T1000 (cell line): ENCODE results near the gene COL20A1.

ENCODE experiments used
- DNase-seq: peaks from one replicate; lab custom pipeline; 2025; ENCODE audit warnings: mixed read lengths; lab: John Stamatoyannopoulos, UW

COL20A1 gene

DNA sequence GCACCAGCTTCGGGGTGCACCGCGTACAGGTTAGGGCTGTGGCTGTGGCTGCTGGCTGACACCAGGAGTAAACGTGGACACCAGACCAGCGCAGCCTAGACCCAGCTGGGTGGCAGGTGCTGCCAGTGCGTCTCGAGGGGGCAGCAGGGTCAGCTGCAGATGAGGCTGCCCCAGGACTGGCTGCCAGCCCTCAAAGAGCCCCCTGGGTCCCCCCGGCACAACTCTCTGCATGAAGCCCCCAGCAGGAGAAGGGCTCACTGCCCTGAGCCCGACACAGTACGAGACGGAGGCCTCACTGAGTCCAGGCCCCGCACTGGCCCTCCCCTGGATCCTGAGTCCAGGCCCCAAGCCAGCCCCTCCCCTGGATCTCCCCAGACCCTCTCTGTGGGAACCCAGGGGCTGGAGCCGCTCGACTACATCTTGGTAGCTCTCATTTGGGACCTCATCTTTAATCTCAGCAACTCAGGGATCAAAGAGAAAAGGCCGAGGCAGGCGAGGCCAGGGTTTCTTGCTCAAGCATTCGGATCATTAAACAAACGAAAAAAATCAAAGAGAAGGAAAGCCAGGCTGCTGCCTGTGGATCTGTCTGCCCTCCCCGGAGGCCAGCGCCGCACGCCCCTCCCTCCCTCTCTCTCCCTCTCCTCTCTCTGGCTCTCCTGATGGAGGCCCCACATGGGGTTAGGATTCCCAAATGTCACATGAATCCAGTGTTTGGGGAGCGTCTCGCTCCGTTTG, 31.8 kb upstream of the COL20A1 start:
- DNase-seq: no peak

GRCh38 chr20:63261795-63262528, 31.0 kb upstream of the COL20A1 start:
- no peak for DNase-seq

DNA sequence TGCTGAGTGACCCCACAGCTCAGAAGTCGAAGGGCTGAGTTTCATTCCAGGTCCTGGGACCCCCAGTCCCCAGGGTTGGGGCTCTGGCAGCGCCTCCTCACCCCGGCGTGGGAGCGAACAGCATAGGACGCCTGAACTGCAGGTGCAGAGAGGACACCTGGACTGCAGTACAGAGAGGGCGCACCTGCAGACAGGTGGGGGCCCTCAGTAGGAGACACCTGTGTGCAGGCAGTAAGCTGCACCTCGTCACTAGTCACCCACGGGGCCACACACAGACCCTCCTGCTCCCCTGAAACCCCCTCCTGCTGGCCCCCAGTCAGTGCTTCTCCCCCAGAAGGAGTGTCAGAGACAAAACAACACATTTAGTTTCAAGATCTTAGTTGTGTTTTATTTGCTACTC, 30.1 kb upstream of the COL20A1 start:
- DNase-seq: no peak

DNA sequence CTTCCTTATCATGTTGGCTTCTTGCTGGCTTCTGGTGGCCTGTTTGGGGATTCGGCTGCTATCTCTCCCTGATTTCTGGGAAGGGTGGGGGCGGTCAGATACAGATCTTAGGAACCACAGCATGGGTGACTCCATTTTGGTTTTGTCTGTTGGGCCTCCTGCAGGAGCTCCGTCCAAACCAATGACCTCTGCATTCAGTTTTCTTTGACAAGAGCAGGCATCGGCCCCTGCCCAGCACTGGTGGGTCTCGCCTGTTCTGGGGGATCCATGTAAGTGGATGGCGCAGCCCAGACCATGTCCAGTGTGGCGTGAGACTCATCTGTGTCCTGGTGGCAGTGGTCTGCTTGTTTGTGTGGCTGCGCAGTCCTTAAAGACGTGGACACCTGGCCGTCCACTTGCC, 29.0 kb upstream of the COL20A1 start:
- no peak for DNase-seq

- no peak for DNase-seq
Measured at GRCh38 chr20:63264519-63264918, 28.5 kb upstream of the COL20A1 start.

DNA sequence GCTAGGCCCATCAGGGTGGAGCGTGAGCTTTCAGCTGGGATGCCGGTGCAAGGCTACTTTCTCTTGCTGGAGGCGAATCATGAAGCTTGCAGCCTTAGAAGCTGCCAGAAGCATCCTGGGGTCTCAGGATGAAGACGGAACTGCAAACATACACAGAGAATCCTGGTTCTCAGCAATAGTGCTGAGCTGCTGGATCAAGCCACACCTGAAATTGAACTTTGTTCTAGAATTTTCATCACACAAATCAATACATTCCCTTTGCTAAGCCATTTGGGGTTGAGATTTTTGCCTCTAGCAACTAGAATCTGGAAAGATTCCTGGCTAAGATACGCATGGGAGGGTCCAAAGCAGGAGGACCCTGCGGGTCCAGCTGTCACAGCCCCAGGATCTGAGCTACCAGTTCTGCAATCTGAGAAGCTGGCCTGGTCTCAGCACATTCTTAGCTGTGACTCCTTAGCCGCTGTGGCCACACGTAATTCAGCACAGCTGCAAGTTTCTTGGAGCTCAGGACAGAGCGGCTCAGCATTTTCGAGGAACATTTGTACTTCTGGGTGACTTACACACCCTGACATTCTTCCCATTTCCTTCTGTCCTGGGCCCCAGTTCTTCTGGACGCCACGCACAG, 27.0 kb upstream of the COL20A1 start:
- no peak for DNase-seq

GRCh38 chr20:63267691-63268090, 25.3 kb upstream of the COL20A1 start:
- DNase-seq: no peak

DNA sequence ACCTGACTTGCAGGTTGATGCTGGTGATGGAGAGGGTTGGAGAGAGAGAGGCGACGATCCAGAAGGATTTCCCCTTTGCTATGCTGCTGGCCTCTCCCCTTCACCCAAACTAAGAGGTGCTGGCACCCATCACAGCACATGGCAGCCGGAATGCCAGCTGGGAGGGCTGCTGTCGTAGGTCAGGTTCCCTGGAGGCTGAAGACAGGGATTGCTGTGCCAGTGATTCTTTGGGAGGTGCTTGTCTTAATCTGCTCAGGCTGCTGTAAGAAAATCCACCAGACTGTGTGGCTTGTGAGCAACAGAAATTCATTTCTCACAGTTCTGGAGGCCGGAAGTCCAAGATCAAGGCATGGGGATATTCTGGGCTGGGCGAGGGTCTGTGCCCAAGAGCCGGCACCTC, 24.7 kb upstream of the COL20A1 start:
- DNase-seq: no peak

DNA sequence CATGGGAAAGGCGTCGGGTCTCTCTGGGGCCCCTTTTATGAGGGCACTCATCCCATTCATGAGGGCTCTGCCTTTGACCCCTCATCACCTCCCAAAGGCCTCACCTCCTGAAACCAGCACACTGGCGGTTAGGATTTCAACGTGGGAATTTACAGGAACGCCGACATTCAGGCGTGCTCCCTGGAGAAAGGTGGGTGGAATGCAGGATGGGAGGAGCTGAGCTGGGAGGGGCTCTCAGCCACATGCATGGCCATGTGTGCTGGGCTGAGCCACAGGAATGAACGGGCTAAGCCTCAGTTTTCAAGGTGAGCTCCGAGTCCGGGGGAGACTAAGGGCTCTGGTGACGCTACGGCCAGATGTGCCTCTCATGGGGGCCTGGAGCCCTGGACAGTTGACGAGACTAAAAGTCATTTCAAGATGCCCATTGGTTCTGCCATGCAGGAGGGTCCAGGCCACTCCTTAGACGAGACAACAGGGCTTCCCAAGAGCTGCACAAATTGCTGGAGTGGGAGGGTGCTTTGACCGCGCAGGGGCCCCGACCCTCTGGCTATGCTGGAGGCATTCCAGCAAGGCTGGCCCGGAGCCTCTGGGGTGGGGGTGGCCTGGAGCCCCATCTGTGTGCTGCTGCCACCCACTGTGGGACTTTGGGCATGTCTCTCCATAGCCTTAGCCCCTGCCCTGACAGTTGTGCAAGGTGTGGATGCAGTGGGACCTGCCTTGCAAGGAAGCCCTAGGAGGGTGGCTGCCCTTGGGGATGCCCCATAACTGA, 24.1 kb upstream of the COL20A1 start:
- no peak for DNase-seq

- no peak for DNase-seq
Measured at GRCh38 chr20:63269724-63270123, 23.3 kb upstream of the COL20A1 start.

DNA sequence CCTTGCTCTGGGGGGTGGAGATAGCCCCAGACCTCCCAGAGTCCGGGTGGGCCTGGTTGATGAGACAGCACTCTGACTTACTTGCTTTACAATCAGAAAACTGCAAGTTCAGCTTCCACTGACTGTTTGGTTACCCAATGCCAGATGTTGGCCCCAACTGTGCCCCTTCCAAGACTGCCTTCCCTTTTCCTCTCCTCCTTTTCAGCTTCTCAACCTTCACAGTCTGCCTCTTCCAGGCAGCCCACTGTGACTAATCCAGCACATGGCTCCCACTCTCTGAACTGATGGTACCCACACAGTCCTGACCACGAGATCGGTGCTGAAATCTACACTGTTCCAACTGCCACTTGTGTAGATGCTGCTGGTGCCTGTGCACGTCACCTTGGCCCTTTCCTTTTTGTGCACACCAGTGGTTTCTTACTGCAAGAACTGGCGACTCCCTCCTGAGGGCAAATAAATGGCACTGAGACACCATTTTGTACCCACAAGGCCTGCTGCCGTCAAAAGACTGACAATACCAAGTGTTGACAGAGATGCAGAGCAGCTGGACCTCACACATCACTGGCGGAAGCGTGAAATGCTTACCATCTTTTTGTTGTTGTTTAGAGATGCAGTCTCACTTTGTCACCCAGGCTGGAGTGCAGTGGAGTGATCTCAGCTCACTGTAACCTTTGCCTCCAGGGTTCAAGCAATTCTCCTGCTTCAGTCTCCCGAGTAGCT, 22.2 kb upstream of the COL20A1 start:
- no peak for DNase-seq

DNA sequence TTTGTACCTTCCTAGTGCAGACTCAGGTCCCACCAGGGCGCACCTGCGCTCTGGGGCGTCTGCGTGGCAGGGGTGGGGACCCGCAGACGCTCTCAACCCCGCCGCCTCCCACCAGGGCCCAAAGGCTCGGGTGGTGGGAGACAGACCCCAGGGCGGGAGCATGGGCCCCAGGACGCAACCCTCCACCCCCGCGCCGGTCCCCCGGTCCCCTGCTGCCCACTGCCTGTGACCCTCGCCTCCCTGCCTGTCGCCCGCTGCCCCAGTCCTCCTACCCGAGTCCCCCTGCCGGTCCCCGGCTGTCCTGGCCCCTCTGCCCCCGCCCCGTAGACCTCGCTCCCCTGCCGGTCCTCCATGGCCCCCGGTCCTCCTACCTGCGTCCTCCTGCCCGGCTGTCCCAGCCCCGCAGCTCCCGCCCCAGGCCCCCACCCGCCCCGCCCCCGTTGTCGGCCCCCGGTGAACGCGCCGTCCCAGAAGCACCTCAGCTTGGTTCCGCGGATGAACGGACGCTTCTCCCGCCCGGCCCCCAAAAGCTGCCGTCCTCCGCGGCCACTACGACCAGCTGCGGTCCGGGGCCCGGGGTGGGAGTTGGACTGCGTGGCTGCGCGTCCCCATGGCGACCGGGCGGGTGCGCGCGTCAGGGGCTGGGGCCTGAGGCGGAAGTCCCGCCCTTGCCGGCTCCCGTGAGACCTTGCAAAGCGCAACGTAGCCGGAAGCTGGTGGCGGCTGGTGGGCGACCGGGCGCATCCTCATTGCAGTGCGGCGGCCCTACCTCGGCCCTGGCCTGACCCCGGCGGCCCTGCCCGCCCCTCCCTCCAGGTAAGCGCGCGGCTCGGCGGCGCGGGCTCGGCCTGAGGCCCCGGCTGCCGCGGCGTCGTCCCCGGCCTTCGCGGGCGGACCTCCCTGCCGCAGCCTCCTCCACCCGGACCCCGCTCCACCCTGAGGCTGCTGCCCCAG, 20.6 kb upstream of the COL20A1 start, which contains the start of gene ARFGAP1:
TSS of gene ARFGAP1 (plus strand) at position 709 of the 954 bp plus-strand sequence. CDS start 2,768 bp downstream, outside the sequence.
- peak; percentile 66 for DNase-seq

- DNase-seq: no peak
Measured at GRCh38 chr20:63273059-63273579, 19.9 kb upstream of the COL20A1 start.

DNA sequence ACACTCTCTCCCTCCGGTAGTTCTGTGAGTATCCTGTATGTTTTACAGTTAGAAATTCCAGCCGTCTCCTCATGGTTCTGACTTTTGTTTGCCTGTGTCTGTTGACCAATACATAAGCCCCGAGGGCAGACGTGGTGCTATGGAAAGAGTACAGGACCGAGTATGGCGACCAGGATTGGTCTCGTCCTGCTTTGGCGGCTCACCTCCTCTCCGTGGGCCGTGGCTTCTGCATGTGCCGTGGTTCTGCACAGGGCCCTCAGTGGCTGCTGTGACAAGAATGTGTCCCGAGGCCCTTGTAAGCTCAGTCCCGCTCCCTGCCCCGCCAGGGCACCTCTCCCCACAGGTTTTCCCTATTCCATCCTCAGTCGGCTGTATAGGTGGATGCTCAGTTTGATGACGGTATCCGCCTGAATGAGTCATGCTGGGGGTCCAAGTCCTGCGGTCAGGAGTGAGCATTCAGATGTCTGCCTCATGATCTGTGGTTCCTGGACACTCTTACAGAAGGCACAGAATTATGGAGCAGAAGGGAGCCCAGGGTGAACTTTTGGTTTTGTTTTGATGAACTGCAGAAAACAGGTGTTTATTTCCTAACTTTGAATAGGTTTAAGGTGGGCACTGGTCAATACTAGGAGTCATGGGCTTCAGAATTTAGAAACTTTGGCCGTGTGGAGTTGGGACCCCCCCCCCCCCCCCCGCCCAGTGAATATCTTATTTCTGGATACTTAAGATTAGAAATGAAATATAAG, 19.2 kb upstream of the COL20A1 start:
- DNase-seq: no peak

GRCh38 chr20:63274381-63275228, 18.4 kb upstream of the COL20A1 start:
- DNase-seq: no peak

DNA sequence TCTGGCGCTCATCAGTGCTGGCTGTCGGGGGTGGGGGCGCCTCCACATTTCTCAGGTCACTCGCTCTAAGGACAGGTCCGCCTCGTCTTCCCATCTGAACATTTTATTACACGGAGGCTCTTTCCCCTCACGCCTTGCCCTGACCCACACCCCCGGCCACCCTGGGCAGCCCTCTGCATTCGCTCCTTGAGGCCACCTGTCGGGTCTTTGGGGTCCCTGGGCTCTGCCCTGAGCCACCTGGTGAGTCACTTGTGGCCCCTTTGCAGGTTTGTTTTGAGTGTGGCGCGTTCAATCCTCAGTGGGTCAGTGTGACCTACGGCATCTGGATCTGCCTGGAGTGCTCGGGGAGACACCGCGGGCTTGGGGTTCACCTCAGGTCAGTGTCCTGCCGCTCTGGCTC, 17.2 kb upstream of the COL20A1 start:
- no peak for DNase-seq

DNA sequence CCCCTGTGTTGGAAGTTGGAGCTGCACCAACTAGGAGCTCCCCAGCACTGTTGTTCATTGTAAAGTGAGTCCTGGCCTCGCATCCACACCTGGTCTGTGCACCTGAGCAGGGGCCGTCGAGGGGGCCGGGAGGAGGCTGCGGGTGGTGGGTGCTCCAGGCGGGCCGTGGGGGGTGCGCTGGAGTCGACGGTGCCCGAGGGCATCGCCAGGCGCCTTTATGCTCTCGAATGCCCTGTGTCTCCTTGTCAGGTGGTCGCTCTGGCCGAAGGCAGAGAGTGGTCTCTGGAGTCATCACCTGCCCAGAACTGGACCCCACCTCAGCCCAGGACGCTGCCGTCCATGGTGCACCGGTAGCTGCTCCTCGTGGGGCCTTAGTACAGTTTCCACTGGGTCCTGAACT, 16.0 kb upstream of the COL20A1 start:
- DNase-seq: no peak

DNA sequence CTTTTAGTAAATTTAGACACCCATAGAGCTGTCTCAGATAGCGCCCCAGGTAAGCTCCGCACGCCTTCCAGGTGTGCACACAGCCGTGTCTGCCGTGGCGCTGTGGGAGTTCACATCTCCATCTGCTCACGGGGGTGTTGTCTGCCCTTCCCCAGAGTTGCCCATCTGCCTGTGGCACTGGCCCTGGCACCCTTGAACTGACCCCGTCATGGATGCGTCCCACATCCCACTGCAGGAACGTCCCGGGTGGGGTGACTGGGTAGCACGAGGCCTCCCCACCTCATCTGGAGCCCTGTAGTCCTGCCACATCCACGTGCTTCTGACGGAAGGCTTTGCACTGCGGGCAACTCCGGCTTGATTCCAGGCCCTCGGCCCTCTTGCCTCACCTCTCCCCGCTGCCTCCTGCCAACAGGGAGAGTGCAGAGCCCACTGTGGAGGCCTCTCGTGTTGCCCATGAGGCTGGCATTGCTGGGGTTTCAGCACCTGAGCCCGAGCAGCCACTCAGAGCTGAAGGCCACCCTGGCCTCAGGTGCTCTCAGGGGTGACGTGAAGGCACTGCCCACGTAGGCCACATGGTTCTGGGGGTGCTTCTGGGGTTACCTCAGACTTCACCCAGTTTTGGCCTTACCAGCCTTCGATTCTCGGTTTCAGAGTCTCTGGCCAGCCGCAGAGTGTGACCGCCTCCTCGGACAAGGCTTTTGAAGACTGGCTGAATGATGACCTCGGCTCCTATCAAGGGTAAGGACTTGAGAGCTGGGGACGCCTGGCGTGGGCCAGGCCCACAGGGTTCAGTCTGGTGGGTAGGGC, 15.3 kb upstream of the COL20A1 start:
- DNase-seq: no peak
